A549 (cell line): ENCODE data around the gene VSIG8. TPM values are rescaled to one million over a fixed set of nuclear protein-coding genes. Genes with fewer than 3 reads are reported as not detected.

Experiments used
- ATAC-seq, 2 experiments: fragments of 200-7000 bp in 1 of 2; fragments of >200 bp in 1 of 2; cut with Nextera tagmentation in 1 of 2; cut with Tn5 transposase in 1 of 2; 3 replicates each; pipeline versions ENCODE4 v1.8.0 to v1.9.1; 2018 to 2020; ENCODE audit warnings: mild to moderate bottlenecking in 1 of 2, moderate library complexity in 1 of 2
- CTCF ChIA-PET: fragments of 300-600 bp; sonication (Branson Sonifier 250); formaldehyde crosslinking; extraction: SDS; loops from one replicate; lab custom pipeline; 2021; ENCODE audit warnings: antibody characterized with exemption, inconsistent platforms; lab: Yijun Ruan, JAX
- POLR2A ChIA-PET: fragments of 350-600 bp; formaldehyde crosslinking; extraction: SDS; loops from one replicate; lab custom pipeline; 2021; ENCODE audit warnings: antibody characterized with exemption, inconsistent platforms; lab: Yijun Ruan, JAX
- DNase-seq, 2 experiments: peaks; one replicate each; pipeline versions ENCODE4 v3.0.0 to v3.0.0-alpha.2; 2011 to 2016; ENCODE audit warnings: low read depth in 1 of 2, low spot score in 1 of 2
- FAIRE-seq: peaks from 2 replicates; lab custom pipeline; 2011; peaks lifted over from hg19 to GRCh38; lab: Jason Lieb, UNC
- H3K27ac ChIP-seq, 2 experiments: fragments of >200 bp; sonication (Bioruptor Twin); formaldehyde crosslinking; 3 replicates each; pipeline ENCODE4 v1.5.1; 2016 to 2017
- H3K4me1 ChIP-seq: fragments of >200 bp; sonication (Bioruptor Twin); formaldehyde crosslinking; 3 replicates; pipeline ENCODE4 v1.6.1; 2016
- H3K4me2 ChIP-seq: fragments of >200 bp; sonication (Bioruptor Twin); formaldehyde crosslinking; 3 replicates; pipeline ENCODE4 v1.6.1; 2016
- H3K4me3 ChIP-seq: fragments of >200 bp; sonication (Bioruptor Twin); formaldehyde crosslinking; 3 replicates; pipeline ENCODE4 v1.5.1; 2016
- H3K9me3 ChIP-seq: fragments of >200 bp; sonication (Bioruptor Twin); formaldehyde crosslinking; 3 replicates; pipeline ENCODE4 v1.6.1; 2016
- ATOH8 ChIP-seq: fragments of 250-450 bp; sonication (Bioruptor Pico); IDR thresholded peaks from 2 replicates; pipeline ENCODE4 v1.5.0; 2020; ENCODE audit warnings: low read depth, mild to moderate bottlenecking, moderate library complexity
- CBX8 ChIP-seq: fragments of 200-600 bp; sonication (generic); IDR thresholded peaks from 2 replicates; pipeline ENCODE4 v1.6.1; 2016
- CEBPB ChIP-seq, 2 experiments: fragments of >200 bp in 1 of 2; sonication (Bioruptor Twin) in 1 of 2; formaldehyde crosslinking in 1 of 2; IDR thresholded peaks; 2 replicates each; pipeline ENCODE4 v1.6.1; 2012 to 2016
- CHD2 ChIP-seq: fragments of 150-350 bp; IDR thresholded peaks from 2 replicates; pipeline ENCODE4 v1.6.1; 2014; ENCODE audit warnings: low read length; ENCODE audit not compliant: partially characterized antibody
- EP300 ChIP-seq, 2 experiments: fragments of >200 bp; sonication (Bioruptor Twin); formaldehyde crosslinking; IDR thresholded peaks; 2 replicates in 1 of 2; 3 replicates in 1 of 2; pipeline ENCODE4 v1.6.1; 2016 to 2017
- FOSL2 ChIP-seq, 2 experiments: fragments of 450-650 bp in 1 of 2; fragments of >200 bp in 1 of 2; sonication (Bioruptor Twin) in 1 of 2; formaldehyde crosslinking; IDR thresholded peaks; 2 replicates each; pipeline versions ENCODE4 v1.5.0 to v1.6.1; 2016 to 2020; ENCODE audit warnings: mild to moderate bottlenecking in 1 of 2, moderate library complexity in 1 of 2
- GATA3 ChIP-seq: IDR thresholded peaks from 2 replicates; pipeline ENCODE4 v1.6.1; 2012; ENCODE audit warnings: borderline replicate concordance
- HOXA7 ChIP-seq: fragments of 250-450 bp; sonication (Bioruptor Pico); IDR thresholded peaks from 2 replicates; pipeline ENCODE4 v1.5.0; 2020; ENCODE audit warnings: mild to moderate bottlenecking, moderate library complexity
- JUNB ChIP-seq: fragments of >200 bp; sonication (Bioruptor Twin); formaldehyde crosslinking; IDR thresholded peaks from 2 replicates; pipeline ENCODE4 v1.6.1; 2016
- KDM5A ChIP-seq: fragments of 200-600 bp; sonication (generic); IDR thresholded peaks from 2 replicates; pipeline ENCODE4 v1.6.1; 2016; ENCODE audit warnings: antibody characterized with exemption, mild to moderate bottlenecking
- MAFK ChIP-seq: fragments of 450-650 bp; IDR thresholded peaks from 2 replicates; pipeline ENCODE4 v1.6.1; 2014; ENCODE audit not compliant: partially characterized antibody
- NR3C1 ChIP-seq: fragments of >200 bp; sonication (Bioruptor Twin); formaldehyde crosslinking; IDR thresholded peaks from 3 replicates; pipeline ENCODE4 v1.6.1; 2017
- RARB ChIP-seq: fragments of 250-450 bp; sonication (Bioruptor Pico); IDR thresholded peaks from 2 replicates; pipeline ENCODE4 v1.8.0; 2021; ENCODE audit warnings: mild to moderate bottlenecking, moderate library complexity
- REST ChIP-seq: fragments of 200-600 bp; sonication (generic); IDR thresholded peaks from 2 replicates; pipeline ENCODE4 v1.6.1; 2016; ENCODE audit warnings: antibody characterized with exemption, mild to moderate bottlenecking, moderate library complexity
- TFCP2L1 ChIP-seq: fragments of 250-450 bp; sonication (Bioruptor Pico); IDR thresholded peaks from 2 replicates; pipeline ENCODE4 v1.5.0; 2021; ENCODE audit warnings: mild to moderate bottlenecking
- ZNF302 ChIP-seq: fragments of 250-450 bp; sonication (Bioruptor Pico); IDR thresholded peaks from 2 replicates; pipeline ENCODE4 v1.9.0; 2021; ENCODE audit warnings: inconsistent platforms, mild to moderate bottlenecking, moderate library complexity
- WGBS: methylation state at CpG from one replicate; pipeline ENCODE4 v1.1.6; 2017; ENCODE audit errors: missing lambda C conversion rate; 5-methylcytosine and 5-hydroxymethylcytosine counted together
- polyA plus RNA-seq, 4 experiments: library from polyadenylated mRNA; depleted of rRNA in 3 of 4; stranded (reverse); fragments of >200 nt; fragmentation: RNase III in 1 of 4; extraction: RNeasy Plus Mini Kit Qiagen cat#74134 plus additional on column Dnase treatment in 1 of 4; gene quantifications; 2 replicates in 3 of 4; 3 replicates in 1 of 4; pipeline ENCODE4 v1.2.3, GENCODE V29; 2011 to 2017
- TF ChIP-seq, protein P1 (sequence below): fragments of 150-350 bp; IDR thresholded peaks from 2 replicates; pipeline ENCODE4 v1.6.1; 2014; ENCODE audit warnings: low read depth, mild to moderate bottlenecking, low read length
- TF ChIP-seq, protein P2 (sequence below): IDR thresholded peaks from 2 replicates; pipeline ENCODE4 v1.6.1; 2012; ENCODE audit warnings: low read depth, borderline replicate concordance

Gene VSIG8
- polyA plus RNA-seq, 2 of the 4 experiments (the other 2 are of a cell fraction) = 0.04 to 0.09 TPM

- TF ChIP-seq RARB (CRISPR knock-in tag) = no peak
- no peak for TF ChIP-seq CEBPB (IDR thresholded peaks at IDR 0.05)
Observed at GRCh38 chr1:159821171-159821867, 41.1 kb downstream of the VSIG8 start (continued).

GRCh38 chr1:159817276-159818041 is 45.0 kb downstream of the VSIG8 start:
- peak in 1 of 2 experiments; percentile 58 for DNase-seq
- TF ChIP-seq, protein P1, sequence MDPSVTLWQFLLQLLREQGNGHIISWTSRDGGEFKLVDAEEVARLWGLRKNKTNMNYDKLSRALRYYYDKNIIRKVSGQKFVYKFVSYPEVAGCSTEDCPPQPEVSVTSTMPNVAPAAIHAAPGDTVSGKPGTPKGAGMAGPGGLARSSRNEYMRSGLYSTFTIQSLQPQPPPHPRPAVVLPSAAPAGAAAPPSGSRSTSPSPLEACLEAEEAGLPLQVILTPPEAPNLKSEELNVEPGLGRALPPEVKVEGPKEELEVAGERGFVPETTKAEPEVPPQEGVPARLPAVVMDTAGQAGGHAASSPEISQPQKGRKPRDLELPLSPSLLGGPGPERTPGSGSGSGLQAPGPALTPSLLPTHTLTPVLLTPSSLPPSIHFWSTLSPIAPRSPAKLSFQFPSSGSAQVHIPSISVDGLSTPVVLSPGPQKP = no peak
- TF ChIP-seq MAFK (peak; percentile 87), CHD2 (no peak), FOSL2 (IDR thresholded peaks at IDR 0.05) (peak; percentile 24; the same call in 1 of the 2 replicates), FOSL2 (CRISPR knock-in tag; IDR thresholded peaks at IDR 0.05) (peak; percentile 67), JUNB (no peak), TFCP2L1 (no peak), REST (no peak), KDM5A (no peak)
- FAIRE-seq = no peak
- ATAC-seq = peak; percentile 70 to 79; a peak in 5 of 6 replicates
- Histone ChIP-seq H3K27ac (no peak overlapping the region), H3K4me1 (peaks cover 4% of the 10 kb centered on the region; the same call in 1 of the 3 replicates), H3K4me2 (peak overlapping the region; percentile 22), H3K9me3 (no peaks in the 10 kb centered on the region), H3K4me3 (no peak overlapping the region)
- 42% methylated on average over 11 of the region's 11 CpGs for WGBS
- ChIA-PET CTCF (interaction anchor here (0.6 to 1.7 kb wide), 4 partner anchors 18 to 268 kb away, joined by 3 to 9 read pairs (median 4); no protein-coding TSS in a partner anchor), POLR2A (no interaction called here)

DNA sequence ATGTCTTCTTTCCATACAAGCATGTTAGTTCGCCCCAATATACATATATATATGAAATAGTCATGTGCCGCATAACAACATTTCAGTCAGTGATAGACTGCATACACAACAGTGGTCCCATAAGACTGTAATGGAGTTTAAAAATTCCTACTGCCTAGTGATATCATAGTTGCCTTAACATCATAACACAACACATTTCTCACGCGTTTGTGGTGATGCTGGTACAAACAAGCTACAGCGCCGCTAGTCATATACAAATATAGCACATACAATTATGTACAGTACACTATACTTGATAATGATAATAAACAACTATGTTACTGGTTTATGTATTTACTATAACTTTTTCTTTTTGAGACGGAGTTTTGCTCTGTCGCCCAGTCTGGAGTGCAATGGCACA is 46.5 kb downstream of the VSIG8 start:
- 85% methylated on average over 8 of the region's 8 CpGs for WGBS
- Histone ChIP-seq H3K4me2 (no peak overlapping the region), H3K27ac (no peak overlapping the region), H3K9me3 (no peaks in the 10 kb centered on the region), H3K4me1 (peaks cover 4% of the 10 kb centered on the region; the same call in 1 of the 3 replicates), H3K4me3 (no peak overlapping the region)
- DNase-seq = no peak
- POLR2A ChIA-PET = no interaction called here
- FAIRE-seq = no peak
- TF ChIP-seq ZNF302 (CRISPR knock-in tag) (no peak), GATA3 (no peak)
- CTCF ChIA-PET = interaction anchor here (1.1 to 1.2 kb wide), 2 partner anchors 17 to 26 kb away, joined by 3 to 5 read pairs; no protein-coding TSS in a partner anchor
- no peak for ATAC-seq

DNA sequence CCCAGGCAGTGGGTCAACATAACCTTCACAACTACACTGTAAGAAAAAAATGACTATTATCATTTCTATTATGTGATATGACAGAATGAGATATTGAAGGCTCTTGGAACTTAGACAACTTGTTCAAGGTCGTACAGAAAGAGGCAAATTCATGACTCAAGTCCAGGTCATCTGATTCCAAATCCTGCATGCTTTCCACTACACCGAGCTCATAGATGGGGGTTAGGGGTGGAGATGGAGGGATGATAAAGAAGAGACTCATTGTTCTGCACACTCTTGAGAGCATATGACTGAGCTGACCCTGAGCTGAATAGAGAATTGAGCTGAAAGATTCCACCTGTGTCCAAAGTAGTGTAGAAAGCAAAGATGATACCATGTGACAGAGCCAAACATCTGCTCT is 57.5 kb downstream of the VSIG8 start:
- DNase-seq (no peak), FAIRE-seq (no peak), ATAC-seq (no peak)
- no peaks in the 10 kb centered on the region; the same call in 2 of the 3 replicates for H3K9me3 ChIP-seq
- no peak overlapping the region for H3K4me3 ChIP-seq
- ChIA-PET CTCF (interaction anchor here (0.6 to 16.7 kb wide), 7 partner anchors 8 to 203 kb away, joined by 3 to 565 read pairs (median 4); no protein-coding TSS in a partner anchor), POLR2A (no interaction called here)
- WGBS = 3% methylated on average over 2 of the region's 2 CpGs
- H3K4me2 ChIP-seq = no peak overlapping the region
- no peak overlapping the region for H3K27ac ChIP-seq
- H3K4me1 ChIP-seq = no peaks in the 10 kb centered on the region
- TF ChIP-seq, protein P2, sequence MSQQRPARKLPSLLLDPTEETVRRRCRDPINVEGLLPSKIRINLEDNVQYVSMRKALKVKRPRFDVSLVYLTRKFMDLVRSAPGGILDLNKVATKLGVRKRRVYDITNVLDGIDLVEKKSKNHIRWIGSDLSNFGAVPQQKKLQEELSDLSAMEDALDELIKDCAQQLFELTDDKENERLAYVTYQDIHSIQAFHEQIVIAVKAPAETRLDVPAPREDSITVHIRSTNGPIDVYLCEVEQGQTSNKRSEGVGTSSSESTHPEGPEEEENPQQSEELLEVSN = no peak
- TF ChIP-seq REST (no peak), ATOH8 (CRISPR knock-in tag) (no peak), GATA3 (no peak), NR3C1 (no peak), HOXA7 (no peak), CBX8 (no peak), EP300 (IDR thresholded peaks at IDR 0.05) (no peak), CEBPB (IDR thresholded peaks at IDR 0.05) (no peak)
